HepG2 (cell line): ENCODE data around the gene LARP1. TPM values are rescaled to one million over a fixed set of nuclear protein-coding genes. Genes with fewer than 3 reads are reported as not detected.

ENCODE experiments used
- CREB3 ChIP-seq: sonication (generic); formaldehyde crosslinking; IDR thresholded peaks from 2 replicates; pipeline ENCODE4 v1.5.0; 2020; ENCODE audit warnings: missing genetic modification reagents
- FOSL2 ChIP-seq: sonication (generic); formaldehyde crosslinking; IDR thresholded peaks from 2 replicates; pipeline ENCODE4 v1.4.0; 2020; ENCODE audit warnings: missing genetic modification reagents
- HMG20A ChIP-seq: IDR thresholded peaks from 2 replicates; pipeline ENCODE4 v1.6.1; 2016; ENCODE audit warnings: borderline replicate concordance
- JUNB ChIP-seq: sonication (generic); formaldehyde crosslinking; IDR thresholded peaks from 2 replicates; pipeline ENCODE4 v1.8.0; 2022; ENCODE audit warnings: missing genetic modification reagents, mild to moderate bottlenecking, borderline replicate concordance
- KDM5A ChIP-seq: fragments of 200-600 bp; sonication (generic); IDR thresholded peaks from 2 replicates; pipeline ENCODE4 v1.7.0; 2018; ENCODE audit warnings: antibody characterized with exemption, mild to moderate bottlenecking, low read length, borderline replicate concordance
- MTF1 ChIP-seq: sonication (generic); formaldehyde crosslinking; IDR thresholded peaks from 2 replicates; pipeline ENCODE4 v1.5.0; 2020; ENCODE audit warnings: missing genetic modification reagents
- NKX3-1 ChIP-seq: sonication (generic); formaldehyde crosslinking; IDR thresholded peaks from 2 replicates; pipeline ENCODE4 v1.5.0; 2020; ENCODE audit warnings: missing genetic modification reagents
- PITX1 ChIP-seq: sonication (generic); formaldehyde crosslinking; IDR thresholded peaks from 2 replicates; pipeline ENCODE4 v1.5.1; 2020; ENCODE audit warnings: mild to moderate bottlenecking, missing genetic modification reagents
- POLR2A ChIP-seq, 2 experiments: IDR thresholded peaks; 2 replicates each; pipeline ENCODE4 v1.6.1; 2011; ENCODE audit warnings: low read depth in 2 of 2, low read length in 2 of 2, mild to moderate bottlenecking in 1 of 2, moderate library complexity in 1 of 2; ENCODE audit not compliant: insufficient read depth in 1 of 2
- SRSF1 ChIP-seq: fragments of 200-400 bp; formaldehyde crosslinking; optimal IDR thresholded peaks from 2 replicates; pipeline ENCODE3; 2017; ENCODE audit warnings: mild to moderate bottlenecking, low read depth, low read length, moderate library complexity
- SUZ12 ChIP-seq: fragments of 150-350 bp; IDR thresholded peaks from 2 replicates; pipeline ENCODE4 v1.6.1; 2014; ENCODE audit warnings: low read depth, low read length
- TARDBP ChIP-seq: sonication (generic); formaldehyde crosslinking; IDR thresholded peaks from 2 replicates; pipeline ENCODE4 v1.8.0; 2022; ENCODE audit warnings: mild to moderate bottlenecking, missing genetic modification reagents
- U2AF2 ChIP-seq: fragments of 200-400 bp; formaldehyde crosslinking; IDR thresholded peaks from 2 replicates; pipeline ENCODE4 v1.6.1; 2017; ENCODE audit warnings: low read depth, mild to moderate bottlenecking, low read length
- ZFY ChIP-seq: sonication (generic); formaldehyde crosslinking; IDR thresholded peaks from 2 replicates; pipeline ENCODE4 v1.4.0; 2020; ENCODE audit warnings: missing genetic modification reagents
- ZNF281 ChIP-seq: sonication (generic); formaldehyde crosslinking; IDR thresholded peaks from 2 replicates; pipeline ENCODE4 v1.4.0; 2020; ENCODE audit warnings: missing genetic modification reagents, borderline replicate concordance
- ZNF382 ChIP-seq: sonication (generic); formaldehyde crosslinking; IDR thresholded peaks from 2 replicates; pipeline ENCODE4 v1.5.0; 2020; ENCODE audit warnings: missing genetic modification reagents, mild to moderate bottlenecking, borderline replicate concordance
- ZNF616 ChIP-seq: sonication (generic); formaldehyde crosslinking; IDR thresholded peaks from 2 replicates; pipeline ENCODE4 v1.5.0; 2020; ENCODE audit warnings: low read depth, mild to moderate bottlenecking, missing genetic modification reagents
- polyA plus RNA-seq, 8 experiments: library from polyadenylated mRNA; depleted of rRNA in 3 of 8; stranded (reverse) in 7 of 8; unstranded in 1 of 8; fragments of >200 nt; fragmentation: Illumina TruSeq in 4 of 8; extraction: Trizol in 4 of 8; gene quantifications; 2 replicates each; pipeline versions ENCODE4 v1.2.1 to v1.2.3, GENCODE V29; 2011 to 2016; ENCODE audit warnings: low read depth in 4 of 8, missing spikeins in 1 of 8, mixed read lengths in 1 of 8; ENCODE audit not compliant: insufficient read depth in 1 of 8
- total RNA-seq, 5 experiments: library from RNA; depleted of rRNA; stranded (reverse); fragments of >200 nt; fragmentation: Illumina TruSeq; extraction: Trizol; gene quantifications; 2 replicates each; pipeline ENCODE4 v1.2.3, GENCODE V29; 2016; ENCODE audit warnings: low read depth in 1 of 5
- TF ChIP-seq, protein P1 (sequence below): sonication (generic); formaldehyde crosslinking; conservative IDR thresholded peaks from 2 replicates; pipeline ENCODE4 v1.5.0; 2020; ENCODE audit warnings: missing genetic modification reagents
- TF ChIP-seq, protein P2 (sequence below): sonication (generic); formaldehyde crosslinking; IDR thresholded peaks from 2 replicates; pipeline ENCODE4 v1.4.0; 2020; ENCODE audit warnings: mild to moderate bottlenecking, missing genetic modification reagents
- TF ChIP-seq, protein P3 (sequence below): sonication (generic); formaldehyde crosslinking; IDR thresholded peaks from 2 replicates; pipeline ENCODE4 v1.4.0; 2020; ENCODE audit warnings: missing genetic modification reagents

Gene LARP1
- total and polyA plus RNA-seq, 2 of the 13 experiments (the other 11 are each of a cell fraction or from before 2014, with no cell fraction given) = 45.2 to 61.4 TPM

DNA sequence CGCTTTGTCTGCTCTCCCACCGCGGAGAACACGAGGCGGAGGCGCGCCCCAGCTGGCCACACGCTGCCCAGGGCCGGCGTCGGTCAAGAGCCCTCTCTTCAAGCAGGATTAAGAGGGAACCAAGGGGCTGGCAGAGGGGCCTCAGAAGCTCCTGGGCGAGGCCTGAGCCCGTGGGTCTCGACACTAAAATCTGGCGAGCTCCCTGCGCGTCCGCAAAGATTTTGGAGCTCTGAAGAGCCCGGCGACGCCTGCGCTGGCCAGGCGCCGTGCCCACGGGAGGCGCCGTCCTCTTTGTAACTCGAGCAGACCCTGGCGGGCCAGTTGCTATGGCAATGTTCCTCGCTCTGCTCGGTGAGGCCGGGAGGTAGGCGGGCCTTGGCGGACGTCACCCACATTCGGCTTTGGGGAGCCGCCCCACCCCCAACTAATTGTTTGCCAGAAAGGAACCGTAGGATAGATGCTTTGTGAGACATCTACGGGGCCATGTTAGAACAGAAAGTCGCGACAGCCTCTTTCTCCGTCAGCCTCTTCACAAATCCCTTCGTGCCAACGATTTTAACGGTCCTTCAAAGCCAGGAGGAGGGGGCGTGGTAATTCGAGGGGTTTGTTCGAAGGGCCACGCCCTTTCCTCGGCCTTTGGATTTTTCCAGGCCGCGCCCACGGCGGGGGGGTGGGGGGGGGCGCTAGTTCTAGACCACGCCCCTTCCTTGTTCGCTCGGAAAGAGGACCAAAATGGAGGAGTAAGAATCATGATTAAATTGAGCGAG, 102.5 kb downstream of the LARP1 start (continued):
- TF ChIP-seq ZNF281 = peak; percentile 63
- TF ChIP-seq POLR2A (IDR thresholded peaks at IDR 0.05; ENCODE audit: insufficient read depth in 1 of 2, low read depth in 2 of 2, low read length in 2 of 2) = peak in 1 of 2 experiments; percentile 72
- TF ChIP-seq, protein P1, sequence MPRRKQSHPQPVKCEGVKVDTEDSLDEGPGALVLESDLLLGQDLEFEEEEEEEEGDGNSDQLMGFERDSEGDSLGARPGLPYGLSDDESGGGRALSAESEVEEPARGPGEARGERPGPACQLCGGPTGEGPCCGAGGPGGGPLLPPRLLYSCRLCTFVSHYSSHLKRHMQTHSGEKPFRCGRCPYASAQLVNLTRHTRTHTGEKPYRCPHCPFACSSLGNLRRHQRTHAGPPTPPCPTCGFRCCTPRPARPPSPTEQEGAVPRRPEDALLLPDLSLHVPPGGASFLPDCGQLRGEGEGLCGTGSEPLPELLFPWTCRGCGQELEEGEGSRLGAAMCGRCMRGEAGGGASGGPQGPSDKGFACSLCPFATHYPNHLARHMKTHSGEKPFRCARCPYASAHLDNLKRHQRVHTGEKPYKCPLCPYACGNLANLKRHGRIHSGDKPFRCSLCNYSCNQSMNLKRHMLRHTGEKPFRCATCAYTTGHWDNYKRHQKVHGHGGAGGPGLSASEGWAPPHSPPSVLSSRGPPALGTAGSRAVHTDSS (CRISPR knock-in tag) = no peak
- TF ChIP-seq U2AF2 = peak; percentile 96
- no peak for TF ChIP-seq SUZ12
- no peak for TF ChIP-seq FOSL2 (CRISPR knock-in tag)
- TF ChIP-seq NKX3-1 = 0 out of 2 replicates have a peak, but pooled peaks have one; percentile 24
- no peak for TF ChIP-seq CREB3 (CRISPR knock-in tag)
- TF ChIP-seq, protein P2, sequence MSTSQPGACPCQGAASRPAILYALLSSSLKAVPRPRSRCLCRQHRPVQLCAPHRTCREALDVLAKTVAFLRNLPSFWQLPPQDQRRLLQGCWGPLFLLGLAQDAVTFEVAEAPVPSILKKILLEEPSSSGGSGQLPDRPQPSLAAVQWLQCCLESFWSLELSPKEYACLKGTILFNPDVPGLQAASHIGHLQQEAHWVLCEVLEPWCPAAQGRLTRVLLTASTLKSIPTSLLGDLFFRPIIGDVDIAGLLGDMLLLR (CRISPR knock-in tag) = peak; percentile 81
- peak; percentile 56 for TF ChIP-seq ZFY (CRISPR knock-in tag)
- TF ChIP-seq JUNB = no peak
- TF ChIP-seq KDM5A = no peak
- no peak for TF ChIP-seq HMG20A (CRISPR knock-in tag)
- TF ChIP-seq PITX1 (CRISPR knock-in tag) = no peak; the same call in 1 of the 2 replicates
- TF ChIP-seq ZNF616 (CRISPR knock-in tag) = no peak
- no peak for TF ChIP-seq TARDBP (CRISPR knock-in tag)
- TF ChIP-seq MTF1 (CRISPR knock-in tag) = no peak
- no peak for TF ChIP-seq ZNF382 (CRISPR knock-in tag)
- TF ChIP-seq SRSF1 = peak; percentile 98
- TF ChIP-seq, protein P3, sequence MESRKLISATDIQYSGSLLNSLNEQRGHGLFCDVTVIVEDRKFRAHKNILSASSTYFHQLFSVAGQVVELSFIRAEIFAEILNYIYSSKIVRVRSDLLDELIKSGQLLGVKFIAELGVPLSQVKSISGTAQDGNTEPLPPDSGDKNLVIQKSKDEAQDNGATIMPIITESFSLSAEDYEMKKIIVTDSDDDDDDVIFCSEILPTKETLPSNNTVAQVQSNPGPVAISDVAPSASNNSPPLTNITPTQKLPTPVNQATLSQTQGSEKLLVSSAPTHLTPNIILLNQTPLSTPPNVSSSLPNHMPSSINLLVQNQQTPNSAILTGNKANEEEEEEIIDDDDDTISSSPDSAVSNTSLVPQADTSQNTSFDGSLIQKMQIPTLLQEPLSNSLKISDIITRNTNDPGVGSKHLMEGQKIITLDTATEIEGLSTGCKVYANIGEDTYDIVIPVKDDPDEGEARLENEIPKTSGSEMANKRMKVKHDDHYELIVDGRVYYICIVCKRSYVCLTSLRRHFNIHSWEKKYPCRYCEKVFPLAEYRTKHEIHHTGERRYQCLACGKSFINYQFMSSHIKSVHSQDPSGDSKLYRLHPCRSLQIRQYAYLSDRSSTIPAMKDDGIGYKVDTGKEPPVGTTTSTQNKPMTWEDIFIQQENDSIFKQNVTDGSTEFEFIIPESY (CRISPR knock-in tag) = no peak
